Tibial nerve (tissue), 4 donors: Measurements from ENCODE around the gene CNPY1. TPM values are rescaled to one million over a fixed set of nuclear protein-coding genes. Genes with fewer than 3 reads are reported as not detected.

Experiments used
- DNase-seq, 2 donors: peaks; one replicate each; pipeline ENCODE4 v3.0.0-alpha.2; 2019; ENCODE audit warnings: low spot score in 2 of 2
- H3K27ac ChIP-seq, 4 donors: fragments of 200-600 bp; sonication (generic) in 3 of 4; one replicate each; pipeline ENCODE4 v1.5.1; 2017 to 2019; ENCODE audit warnings: mild to moderate bottlenecking in 1 of 4
- H3K27me3 ChIP-seq, 2 donors: fragments of 200-600 bp; sonication (generic) in 1 of 2; one replicate each; pipeline versions ENCODE4 v1.5.1 to v1.6.0; 2017 to 2019
- H3K36me3 ChIP-seq, 3 donors: fragments of 200-600 bp; sonication (generic); one replicate each; pipeline ENCODE4 v1.5.1; 2018 to 2019
- H3K4me1 ChIP-seq, 4 donors: fragments of 200-600 bp; sonication (generic) in 3 of 4; one replicate each; pipeline ENCODE4 v1.5.1; 2017 to 2019
- H3K4me3 ChIP-seq, 4 donors: fragments of 200-600 bp; sonication (generic) in 3 of 4; one replicate each; pipeline ENCODE4 v1.5.1; 2017 to 2019; ENCODE audit warnings: mild to moderate bottlenecking in 1 of 4, moderate library complexity in 1 of 4
- H3K9me3 ChIP-seq, 4 donors: fragments of 200-600 bp; sonication (generic) in 3 of 4; one replicate each; pipeline ENCODE4 v1.5.1; 2017 to 2019
- CTCF ChIP-seq, 5 experiments: fragments of 200-600 bp in 3 of 5; fragments of 450-650 bp in 2 of 5; sonication (generic) in 3 of 5; IDR thresholded peaks; one replicate each; pipeline ENCODE4 v1.5.1; 2016 to 2019; ENCODE audit warnings: antibody characterized with exemption in 5 of 5, mild to moderate bottlenecking in 3 of 5, moderate library complexity in 2 of 5
- EP300 ChIP-seq, 2 donors: sonication (generic); formaldehyde crosslinking; IDR thresholded peaks; one replicate each; pipeline ENCODE4 v1.6.1; 2017; ENCODE audit warnings: antibody characterized with exemption in 2 of 2, mild to moderate bottlenecking in 1 of 2
- POLR2A ChIP-seq, 2 donors: fragments of 450-650 bp; IDR thresholded peaks; one replicate each; pipeline ENCODE4 v1.6.1; 2017; ENCODE audit warnings: antibody characterized with exemption in 2 of 2, mild to moderate bottlenecking in 2 of 2, moderate library complexity in 2 of 2
- WGBS, 2 donors: methylation state at CpG; one replicate each; pipeline ENCODE4 v1.1.5; 2018; 5-methylcytosine and 5-hydroxymethylcytosine counted together
- total RNA-seq, 4 donors: library from RNA; depleted of rRNA; stranded (reverse); fragments of >200 nt; gene quantifications; one replicate each; pipeline ENCODE4 v1.1.0, GENCODE V29; 2016

Gene CNPY1
- total RNA-seq, 4 donors from 2014 or later: 0.30 TPM; not detected in 3

GRCh38 chr7:155454183-155455112 lies 91.9 kb downstream of the CNPY1 start:
- peaks cover 0 to 92% of the 10 kb centered on the region in 2 donors for H3K27me3 ChIP-seq
- H3K4me3 ChIP-seq: peak overlapping the region in 1 of 4 donors; percentile 2
- peaks cover 0 to 69% (median 25%) of the 10 kb centered on the region in 4 donors for H3K4me1 ChIP-seq
- H3K9me3 ChIP-seq: no peaks in the 10 kb centered on the region
- H3K27ac ChIP-seq: no peak overlapping the region
- no peak for DNase-seq
- no peak for TF ChIP-seq EP300 (IDR thresholded peaks at IDR 0.05)
- TF ChIP-seq POLR2A (IDR thresholded peaks at IDR 0.05): no peak
- no peak for TF ChIP-seq CTCF (IDR thresholded peaks at IDR 0.05)
- no peaks in the 10 kb centered on the region for H3K36me3 ChIP-seq
- 2 to 3% methylated on average over 32 to 80 of the region's 82 CpGs for WGBS, 2 donors

- no peak for TF ChIP-seq POLR2A (IDR thresholded peaks at IDR 0.05)
- no peak for TF ChIP-seq CTCF (IDR thresholded peaks at IDR 0.05)
- no peak for TF ChIP-seq EP300 (IDR thresholded peaks at IDR 0.05)
- DNase-seq: no peak
- Histone ChIP-seq H3K27ac (no peak overlapping the region), H3K4me3 (peak overlapping the region in 1 of 4 donors; percentile 2), H3K4me1 (peaks cover 0 to 69% (median 17%) of the 10 kb centered on the region in 4 donors), H3K27me3 (peaks cover 2 to 93% of the 10 kb centered on the region in 2 donors), H3K9me3 (no peaks in the 10 kb centered on the region), H3K36me3 (no peaks in the 10 kb centered on the region)
- 4% methylated on average over 31 to 46 of the region's 57 CpGs for WGBS, 2 donors
Measured at GRCh38 chr7:155453296-155454182, 92.8 kb downstream of the CNPY1 start.

- DNase-seq: no peak
- Histone ChIP-seq H3K4me1 (peaks cover 0 to 66% (median 14%) of the 10 kb centered on the region in 4 donors), H3K4me3 (no peak overlapping the region), H3K27me3 (peaks cover 2 to 97% of the 10 kb centered on the region in 2 donors), H3K27ac (no peak overlapping the region), H3K9me3 (no peaks in the 10 kb centered on the region), H3K36me3 (no peaks in the 10 kb centered on the region)
- 25 to 27% methylated on average over 5 of the region's 5 CpGs for WGBS, 2 donors
- no peak for TF ChIP-seq POLR2A (IDR thresholded peaks at IDR 0.05)
- TF ChIP-seq EP300 (IDR thresholded peaks at IDR 0.05): no peak
- TF ChIP-seq CTCF (IDR thresholded peaks at IDR 0.05): no peak
Measured at GRCh38 chr7:155452505-155453295, 93.7 kb downstream of the CNPY1 start.

- Histone ChIP-seq H3K27me3 (peaks cover 2 to 100% of the 10 kb centered on the region in 2 donors), H3K9me3 (no peaks in the 10 kb centered on the region), H3K27ac (no peak overlapping the region), H3K4me3 (no peak overlapping the region), H3K36me3 (no peaks in the 10 kb centered on the region), H3K4me1 (peaks cover 0 to 60% (median 11%) of the 10 kb centered on the region in 4 donors)
- 8% methylated on average over 9 of the region's 9 CpGs for WGBS, 2 donors
- DNase-seq: no peak
- TF ChIP-seq EP300 (IDR thresholded peaks at IDR 0.05) (no peak), CTCF (IDR thresholded peaks at IDR 0.05) (no peak), POLR2A (IDR thresholded peaks at IDR 0.05) (no peak)
Measured at GRCh38 chr7:155451840-155452239, 94.5 kb downstream of the CNPY1 start.

Other genes with a start within 250 kb of the CNPY1 start
- 10 to 100 TPM; 66.9 to 91.7 (median 80.5) TPM for gene INSIG1, start 248.7 kb downstream of the CNPY1 start, total RNA-seq
- under 1 TPM in 2 of 4 donors, not detected in 2; under 0.01 to 0.98 TPM for gene EN2, start 88.4 kb downstream of the CNPY1 start, total RNA-seq
- gene RBM33, start 98.1 kb upstream of the CNPY1 start, total RNA-seq: 10 to 100 TPM; 85.0 to 92.4 (median 88.3) TPM